ENCODE measurements around the gene PARP8.
"Not testable (repeated sequence)": the region's sequence is repeated elsewhere in the genome, so short reads cannot be mapped to it uniquely, and the experiment has no call there.

PARP8 gene

DNA sequence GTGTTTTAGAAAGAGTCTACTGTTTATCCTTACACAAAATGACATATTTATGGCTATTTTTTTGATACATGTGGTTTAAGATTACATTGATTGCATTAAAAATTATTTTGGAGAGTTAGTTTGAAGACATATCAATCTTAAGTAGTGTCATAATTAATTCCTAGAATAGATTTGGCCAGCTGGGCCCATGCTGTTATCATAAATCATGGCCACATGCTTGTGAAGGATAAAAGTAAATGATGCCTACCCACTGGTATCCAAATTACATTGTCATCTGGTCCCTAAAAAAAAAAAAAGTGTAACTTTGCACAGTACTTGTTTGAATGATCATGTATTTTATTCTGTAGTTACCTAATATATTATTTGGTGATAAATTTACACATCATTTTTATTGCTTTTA lies 96.9 kb downstream of the PARP8 start:
- Histone ChIP-seq H3K4me3 (no peak overlapping the region), H3K4me2 (no peak overlapping the region), H3K9ac (no peak overlapping the region), H3K4me1 (no peaks in the 10 kb centered on the region), H4K20me1 (no peaks in the 10 kb centered on the region), H3K27me3 (no peaks in the 10 kb centered on the region), H3K36me3 (peaks cover 5% of the 10 kb centered on the region), H3K27ac (no peak overlapping the region), H3K9me3 (no peaks in the 10 kb centered on the region)
- no peak for TF ChIP-seq Cebpa-rat (IDR thresholded peaks at IDR 0.05)

DNA sequence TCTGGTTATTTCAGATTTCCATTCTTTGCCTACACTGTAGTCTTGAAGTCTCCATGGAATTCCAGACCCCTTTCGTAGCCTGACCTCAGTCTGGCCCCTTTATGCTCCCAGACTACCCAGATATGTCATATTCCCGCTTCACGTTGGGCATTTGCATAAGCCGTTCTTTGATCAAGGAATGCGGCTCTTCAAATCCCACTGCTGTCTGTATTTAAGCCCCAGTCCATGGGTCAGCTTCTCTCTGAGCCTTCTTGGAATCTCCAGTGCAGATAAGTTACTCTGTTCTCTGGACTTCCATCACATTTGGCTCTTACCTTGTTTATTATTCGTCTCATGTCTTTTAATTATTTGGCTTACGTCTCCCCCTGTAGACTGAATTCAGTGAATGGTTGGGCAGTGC lies 97.4 kb downstream of the PARP8 start:
- no peak overlapping the region for H3K4me2 ChIP-seq
- no peaks in the 10 kb centered on the region for H3K9me3 ChIP-seq
- no peaks in the 10 kb centered on the region for H3K27me3 ChIP-seq
- no peak overlapping the region for H3K27ac ChIP-seq
- H3K9ac ChIP-seq, result no peak overlapping the region
- no peak overlapping the region for H3K4me3 ChIP-seq
- H3K36me3 ChIP-seq, result peaks cover 5% of the 10 kb centered on the region
- TF ChIP-seq Cebpa-rat (IDR thresholded peaks at IDR 0.05), result no peak
- no peaks in the 10 kb centered on the region for H4K20me1 ChIP-seq
- no peaks in the 10 kb centered on the region for H3K4me1 ChIP-seq

DNA sequence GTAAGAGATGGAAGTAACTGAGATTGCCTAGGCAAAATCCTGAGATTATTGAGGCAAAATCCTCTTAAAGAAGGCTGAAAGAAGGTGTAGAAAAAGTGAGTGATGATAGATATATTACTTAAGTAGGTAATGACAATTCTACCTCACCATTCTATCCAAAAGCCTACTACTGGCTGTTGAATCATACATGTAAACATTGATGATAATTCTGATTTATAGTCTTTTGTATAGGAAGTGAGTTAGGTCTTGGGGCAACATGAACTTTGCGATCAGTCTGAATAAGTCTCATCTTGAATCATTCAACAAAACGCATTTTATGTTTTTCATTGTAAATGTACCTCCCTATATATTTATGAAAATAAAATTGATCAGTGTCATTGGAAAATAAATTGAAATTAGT lies 99.6 kb downstream of the PARP8 start:
- TF ChIP-seq Cebpa-rat (IDR thresholded peaks at IDR 0.05), result no peak
- Histone ChIP-seq H3K4me2 (no peak overlapping the region), H3K27ac (no peak overlapping the region), H3K27me3 (no peaks in the 10 kb centered on the region), H3K4me1 (no peaks in the 10 kb centered on the region), H3K4me3 (no peak overlapping the region), H3K9me3 (no peaks in the 10 kb centered on the region), H3K36me3 (peaks cover 5% of the 10 kb centered on the region), H3K9ac (no peak overlapping the region), H4K20me1 (no peaks in the 10 kb centered on the region)

GRCh38 chr5:50766462-50766861 lies 100.0 kb downstream of the PARP8 start:
- H3K4me2 ChIP-seq, result no peak overlapping the region
- no peaks in the 10 kb centered on the region for H4K20me1 ChIP-seq
- TF ChIP-seq Cebpa-rat (IDR thresholded peaks at IDR 0.05), result no peak
- H3K27me3 ChIP-seq, result no peaks in the 10 kb centered on the region
- peaks cover 5% of the 10 kb centered on the region for H3K36me3 ChIP-seq
- H3K9ac ChIP-seq, result no peak overlapping the region
- no peaks in the 10 kb centered on the region for H3K4me1 ChIP-seq
- no peak overlapping the region for H3K4me3 ChIP-seq
- no peaks in the 10 kb centered on the region for H3K9me3 ChIP-seq
- no peak overlapping the region for H3K27ac ChIP-seq

DNA sequence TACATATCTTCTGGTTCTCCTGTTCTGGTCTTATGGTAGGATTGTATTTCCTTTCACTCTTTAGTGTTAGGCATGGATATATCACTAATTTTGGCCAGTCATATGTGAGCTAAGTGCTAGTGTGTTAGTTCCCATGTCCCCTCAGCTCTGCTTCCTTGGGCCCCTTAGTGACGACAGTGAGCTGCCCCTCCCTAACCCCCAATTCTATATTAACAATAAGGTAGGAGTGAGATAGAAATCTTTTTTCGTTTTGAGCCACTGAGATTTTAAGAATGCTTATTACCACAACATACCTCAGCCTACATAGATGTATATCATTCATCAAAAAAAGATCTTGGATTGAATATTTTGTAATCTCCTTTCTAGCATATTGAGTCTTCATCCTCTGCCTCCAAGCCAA lies 100.5 kb downstream of the PARP8 start:
- H3K27ac ChIP-seq, result no peak overlapping the region
- TF ChIP-seq Cebpa-rat (IDR thresholded peaks at IDR 0.05), result no peak
- no peaks in the 10 kb centered on the region for H3K4me1 ChIP-seq
- H3K4me2 ChIP-seq, result no peak overlapping the region
- H3K9me3 ChIP-seq, result no peaks in the 10 kb centered on the region
- no peak overlapping the region for H3K4me3 ChIP-seq
- no peaks in the 10 kb centered on the region for H3K27me3 ChIP-seq
- no peak overlapping the region for H3K9ac ChIP-seq
- H3K36me3 ChIP-seq, result peaks cover 5% of the 10 kb centered on the region
- H4K20me1 ChIP-seq, result no peaks in the 10 kb centered on the region

DNA sequence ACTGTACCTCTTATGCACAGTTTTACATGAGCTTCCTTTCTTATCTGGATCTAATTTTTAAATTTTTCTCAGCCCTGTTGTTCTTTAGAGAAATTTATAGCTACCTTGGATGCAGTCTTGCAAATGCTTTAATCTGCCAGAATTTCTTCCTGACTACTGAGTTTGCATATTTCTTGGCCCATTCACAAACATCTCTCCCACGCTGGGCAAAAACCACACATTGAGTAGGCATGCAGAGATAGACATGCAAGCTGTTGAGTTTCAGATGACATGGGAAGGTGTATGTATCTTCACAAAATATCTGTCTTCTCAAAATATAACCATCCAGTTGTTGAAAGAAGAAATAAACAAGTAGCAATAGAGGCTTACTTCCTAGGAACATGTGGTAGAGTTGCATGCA lies 101.2 kb downstream of the PARP8 start:
- Histone ChIP-seq H3K4me1 (no peaks in the 10 kb centered on the region), H3K9ac (no peak overlapping the region), H3K4me3 (no peak overlapping the region), H3K9me3 (peaks cover 2% of the 10 kb centered on the region; the same call in 1 of the 2 replicates), H3K4me2 (no peak overlapping the region), H3K27me3 (no peaks in the 10 kb centered on the region), H3K36me3 (peaks cover 7% of the 10 kb centered on the region), H4K20me1 (no peaks in the 10 kb centered on the region), H3K27ac (no peak overlapping the region)
- TF ChIP-seq Cebpa-rat (IDR thresholded peaks at IDR 0.05), result no peak

GRCh38 chr5:50768634-50769033 lies 102.2 kb downstream of the PARP8 start:
- no peak for TF ChIP-seq Cebpa-rat (IDR thresholded peaks at IDR 0.05)
- Histone ChIP-seq H3K4me1 (no peaks in the 10 kb centered on the region), H3K9me3 (peaks cover 12% of the 10 kb centered on the region), H3K9ac (no peak overlapping the region), H3K4me3 (no peak overlapping the region), H3K4me2 (no peak overlapping the region), H3K27ac (no peak overlapping the region), H3K36me3 (peaks cover 17% of the 10 kb centered on the region), H4K20me1 (no peaks in the 10 kb centered on the region), H3K27me3 (no peaks in the 10 kb centered on the region)

DNA sequence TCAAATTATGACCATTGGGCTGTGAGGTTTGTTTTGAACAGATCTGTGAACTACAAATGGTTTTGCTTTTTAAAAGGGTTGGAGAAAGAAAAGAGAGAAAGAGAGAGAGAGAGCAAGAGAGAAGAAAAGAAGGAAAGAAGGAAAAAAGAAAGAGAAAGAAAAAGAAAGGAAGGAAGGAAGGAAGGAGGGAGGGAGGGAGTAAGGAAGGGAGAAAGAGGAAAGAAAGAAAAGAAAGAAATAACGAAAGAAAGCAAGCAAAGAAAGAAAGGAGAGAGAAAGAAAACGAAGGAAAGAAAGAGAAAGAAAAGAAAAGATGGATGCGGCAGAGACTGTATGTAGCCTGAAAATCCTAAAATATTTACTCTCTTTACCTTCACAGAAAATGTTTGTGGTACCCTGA lies 104.0 kb downstream of the PARP8 start:
- no peaks in the 10 kb centered on the region for H3K27me3 ChIP-seq
- TF ChIP-seq Cebpa-rat (IDR thresholded peaks at IDR 0.05), result no peak
- H3K36me3 ChIP-seq, result peaks cover 26% of the 10 kb centered on the region
- H3K4me2 ChIP-seq, result no peak overlapping the region
- no peaks in the 10 kb centered on the region for H4K20me1 ChIP-seq
- H3K9ac ChIP-seq, result no peak overlapping the region
- H3K4me3 ChIP-seq, result no peak overlapping the region
- peaks cover 30% of the 10 kb centered on the region for H3K9me3 ChIP-seq
- no peak overlapping the region for H3K27ac ChIP-seq
- H3K4me1 ChIP-seq, result no peaks in the 10 kb centered on the region

DNA sequence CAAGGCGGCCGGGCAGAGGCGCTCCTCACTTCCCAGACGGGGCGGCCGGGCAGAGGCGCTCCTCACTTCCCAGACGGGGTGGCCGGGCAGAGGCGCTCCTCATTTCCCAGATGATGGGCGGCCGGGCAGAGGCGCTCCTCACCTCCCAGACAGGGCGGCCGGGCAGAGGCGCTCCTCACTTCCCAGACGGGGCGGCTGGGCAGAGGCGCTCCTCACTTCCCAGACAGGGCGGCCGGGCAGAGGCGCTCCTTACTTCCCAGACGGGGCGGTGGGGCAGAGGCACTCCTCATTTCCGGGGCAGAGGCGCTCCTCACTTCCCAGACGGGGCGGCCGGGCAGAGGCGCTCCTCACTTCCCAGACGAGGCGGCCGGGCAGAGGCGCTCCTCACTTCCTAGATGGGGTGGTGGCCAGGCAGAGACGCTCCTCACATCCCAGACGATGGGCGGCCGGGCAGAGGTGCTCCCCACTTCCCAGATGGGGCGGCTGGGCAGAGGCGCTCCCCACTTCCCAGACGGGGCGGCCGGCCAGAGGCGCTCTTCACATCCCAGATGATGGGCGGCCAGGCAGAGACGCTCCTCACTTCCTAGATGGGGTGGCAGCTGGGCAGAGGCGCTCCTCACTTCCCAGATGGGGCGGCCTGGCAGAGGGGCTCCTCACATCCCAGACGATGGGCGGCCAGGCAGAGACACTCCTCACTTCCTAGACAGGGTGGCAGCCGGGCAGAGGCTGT lies 108.2 kb downstream of the PARP8 start:
- H3K4me3 ChIP-seq, H3K4me1 ChIP-seq, H3K27me3 ChIP-seq, H4K20me1 ChIP-seq, H3K4me2 ChIP-seq, H3K27ac ChIP-seq, H3K9ac ChIP-seq: not testable (repeated sequence)
- H3K9me3 ChIP-seq, result peaks cover 30% of the 10 kb centered on the region
- peaks cover 33% of the 10 kb centered on the region for H3K36me3 ChIP-seq

DNA sequence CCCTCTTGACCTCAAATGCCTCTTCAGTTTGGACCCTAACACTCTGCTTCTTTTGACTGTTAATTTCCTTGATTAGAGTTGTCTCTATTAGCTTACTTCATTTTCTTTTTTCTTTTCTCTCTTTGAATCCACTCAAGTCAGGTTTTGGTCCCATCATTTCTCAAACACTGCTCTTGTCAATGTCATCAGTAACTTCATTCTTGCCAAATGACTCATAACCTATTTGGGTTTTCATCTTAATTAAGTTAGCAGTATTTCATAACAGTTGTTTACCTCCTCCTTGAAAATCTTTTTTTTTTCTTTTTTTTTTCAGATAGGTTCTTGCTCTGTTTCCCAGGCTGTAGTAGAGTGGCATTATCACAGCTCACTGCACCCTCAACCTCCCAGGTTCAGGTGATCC lies 119.6 kb downstream of the PARP8 start:
- Histone ChIP-seq H3K27ac (no peak overlapping the region), H3K4me3 (no peak overlapping the region), H4K20me1 (no peaks in the 10 kb centered on the region), H3K9ac (no peak overlapping the region), H3K27me3 (no peaks in the 10 kb centered on the region), H3K4me1 (no peaks in the 10 kb centered on the region), H3K4me2 (no peak overlapping the region), H3K9me3 (no peaks in the 10 kb centered on the region), H3K36me3 (peaks cover 41% of the 10 kb centered on the region)
- TF ChIP-seq Cebpa-rat (IDR thresholded peaks at IDR 0.05), result no peak

DNA sequence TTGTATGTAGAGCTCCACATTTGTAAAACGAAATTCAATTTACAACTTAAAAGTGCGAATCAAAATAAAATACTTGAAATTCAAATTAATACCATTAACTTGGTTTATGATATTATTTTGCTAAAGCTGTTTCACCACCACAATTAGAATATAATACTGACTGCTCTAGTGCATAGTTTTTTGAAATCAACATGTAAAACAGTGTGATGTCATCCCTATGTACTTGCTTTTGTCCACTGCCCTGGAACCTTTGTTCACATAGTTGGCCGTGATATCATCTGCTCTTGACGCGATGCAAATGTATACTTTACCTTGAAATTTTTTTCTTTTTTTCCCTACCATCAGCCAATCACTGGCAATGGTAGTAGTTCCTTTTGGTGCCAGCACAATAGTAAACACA lies 125.4 kb downstream of the PARP8 start:
- no peaks in the 10 kb centered on the region for H3K27me3 ChIP-seq
- H3K4me2 ChIP-seq, result no peak overlapping the region
- H3K9ac ChIP-seq, result no peak overlapping the region
- no peaks in the 10 kb centered on the region for H4K20me1 ChIP-seq
- H3K9me3 ChIP-seq, result no peaks in the 10 kb centered on the region
- H3K27ac ChIP-seq, result no peak overlapping the region
- no peaks in the 10 kb centered on the region for H3K4me1 ChIP-seq
- H3K36me3 ChIP-seq, result peaks cover 30% of the 10 kb centered on the region
- H3K4me3 ChIP-seq, result no peak overlapping the region
- TF ChIP-seq Cebpa-rat (IDR thresholded peaks at IDR 0.05), result no peak

Measured in BLaER1 (cell line).